Measurements from ENCODE around the gene ACAP2. TPM values are rescaled to one million over a fixed set of nuclear protein-coding genes. Genes with fewer than 3 reads are reported as not detected.
A peak's percentile ranks its signal among the peaks of the same experiment; 100 is the strongest.
"Not testable (repeated sequence)": the region's sequence is repeated elsewhere in the genome, so short reads cannot be mapped to it uniquely, and the experiment has no call there.

Gene ACAP2
- polyA plus RNA-seq, 3 donors = 41.5 to 96.5 (median 71.6) TPM

GRCh38 chr3:195356151-195357086 is 86.4 kb downstream of the ACAP2 start:
- WGBS (ENCODE audit: insufficient coverage) = 95% methylated on average over 12 of the region's 16 CpGs
- DNase-seq = no peak
- Mint-ChIP-seq H3K9me3 (peaks cover 0 to 2% (median 0%) of the 10 kb centered on the region in 7 donors), H3K4me1 (peaks cover 2% of the 10 kb centered on the region), H3K27me3 (ENCODE audit: low read depth in 3 of 3) (no peaks in the 10 kb centered on the region), H3K36me3 (peaks cover 34 to 58% of the 10 kb centered on the region in 2 donors), H3K4me3 (no peak overlapping the region), H3K27ac (peak overlapping the region in 3 of 7 donors; percentile 11 to 44 (median 42))
- Histone ChIP-seq H4K20me1 (ENCODE audit: insufficient read depth, low read length) (peaks cover 100% of the 10 kb centered on the region), H3K9ac (ENCODE audit: insufficient read depth, low read length, poor library complexity, severe bottlenecking) (no peak overlapping the region), H3K79me2 (ENCODE audit: insufficient read depth, low read length) (peaks cover 98% of the 10 kb centered on the region), H3K27ac (ENCODE audit: low read depth in 1 of 2, low read length in 2 of 2) (no peak overlapping the region), H3K36me3 (replicated peaks in 1 of 2; ENCODE audit: control insufficient read depth in 1 of 2, insufficient read depth in 2 of 2, low read length in 2 of 2) (peaks cover 23 to 57% of the 10 kb centered on the region in 2 donors), H3K9me3 (replicated peaks in 1 of 2; ENCODE audit: control insufficient read depth in 1 of 2, insufficient read depth in 1 of 2, low read length in 2 of 2) (no peaks in the 10 kb centered on the region), H3K4me3 (replicated peaks in 1 of 3; ENCODE audit: low read depth in 2 of 3, low read length in 3 of 3) (no peak overlapping the region), H3K4me1 (ENCODE audit: control insufficient read depth in 1 of 2, insufficient read depth in 2 of 2, low read length in 2 of 2) (no peaks in the 10 kb centered on the region), H3K4me2 (replicated peaks; ENCODE audit: extremely low read depth, low read length, poor library complexity, severe bottlenecking) (no peak overlapping the region), H3K27me3 (ENCODE audit: control insufficient read depth in 2 of 2, insufficient read depth in 2 of 2, low read length in 2 of 2) (no peaks in the 10 kb centered on the region), H2AFZ (ENCODE audit: insufficient read depth, low read depth, low read length, poor library complexity, severe bottlenecking) (no peak overlapping the region)
- TF ChIP-seq, protein P1, sequence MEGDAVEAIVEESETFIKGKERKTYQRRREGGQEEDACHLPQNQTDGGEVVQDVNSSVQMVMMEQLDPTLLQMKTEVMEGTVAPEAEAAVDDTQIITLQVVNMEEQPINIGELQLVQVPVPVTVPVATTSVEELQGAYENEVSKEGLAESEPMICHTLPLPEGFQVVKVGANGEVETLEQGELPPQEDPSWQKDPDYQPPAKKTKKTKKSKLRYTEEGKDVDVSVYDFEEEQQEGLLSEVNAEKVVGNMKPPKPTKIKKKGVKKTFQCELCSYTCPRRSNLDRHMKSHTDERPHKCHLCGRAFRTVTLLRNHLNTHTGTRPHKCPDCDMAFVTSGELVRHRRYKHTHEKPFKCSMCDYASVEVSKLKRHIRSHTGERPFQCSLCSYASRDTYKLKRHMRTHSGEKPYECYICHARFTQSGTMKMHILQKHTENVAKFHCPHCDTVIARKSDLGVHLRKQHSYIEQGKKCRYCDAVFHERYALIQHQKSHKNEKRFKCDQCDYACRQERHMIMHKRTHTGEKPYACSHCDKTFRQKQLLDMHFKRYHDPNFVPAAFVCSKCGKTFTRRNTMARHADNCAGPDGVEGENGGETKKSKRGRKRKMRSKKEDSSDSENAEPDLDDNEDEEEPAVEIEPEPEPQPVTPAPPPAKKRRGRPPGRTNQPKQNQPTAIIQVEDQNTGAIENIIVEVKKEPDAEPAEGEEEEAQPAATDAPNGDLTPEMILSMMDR (IDR thresholded peaks at IDR 0.05) = no peak
- intact Hi-C loops (cut with micrococcal nuclease) = no loop called here

GRCh38 chr3:195354009-195354408 is 88.8 kb downstream of the ACAP2 start:
- H3K79me2 ChIP-seq (ENCODE audit: insufficient read depth, low read length) = peaks cover 98% of the 10 kb centered on the region
- Mint-ChIP-seq H3K36me3 (peaks cover 38 to 69% of the 10 kb centered on the region in 2 donors), H3K27ac (peak overlapping the region in 1 of 7 donors; percentile 15)
- H3K4me1 Mint-ChIP-seq; H3K9me3 ChIP-seq (replicated peaks in 1 of 2; ENCODE audit: control insufficient read depth in 1 of 2, insufficient read depth in 1 of 2, low read length in 2 of 2); H3K4me3 ChIP-seq (replicated peaks in 1 of 3; ENCODE audit: low read depth in 2 of 3, low read length in 3 of 3); H3K4me3 Mint-ChIP-seq; H3K9ac ChIP-seq (ENCODE audit: insufficient read depth, low read length, poor library complexity, severe bottlenecking); H3K27me3 ChIP-seq (ENCODE audit: control insufficient read depth in 2 of 2, insufficient read depth in 2 of 2, low read length in 2 of 2); H3K9me3 Mint-ChIP-seq; H3K27ac ChIP-seq (ENCODE audit: low read depth in 1 of 2, low read length in 2 of 2); H2AFZ ChIP-seq (ENCODE audit: insufficient read depth, low read depth, low read length, poor library complexity, severe bottlenecking); H3K27me3 Mint-ChIP-seq (ENCODE audit: low read depth in 3 of 3); H3K4me1 ChIP-seq (ENCODE audit: control insufficient read depth in 1 of 2, insufficient read depth in 2 of 2, low read length in 2 of 2); intact Hi-C loops (cut with micrococcal nuclease); DNase-seq; H3K4me2 ChIP-seq (replicated peaks; ENCODE audit: extremely low read depth, low read length, poor library complexity, severe bottlenecking): not testable (repeated sequence)
- WGBS (ENCODE audit: insufficient coverage) = no CpG with 5 or more reads among the region's 2 CpGs
- peaks cover 28 to 81% of the 10 kb centered on the region in 2 donors for H3K36me3 ChIP-seq (replicated peaks in 1 of 2; ENCODE audit: control insufficient read depth in 1 of 2, insufficient read depth in 2 of 2, low read length in 2 of 2)
- H4K20me1 ChIP-seq (ENCODE audit: insufficient read depth, low read length) = peaks cover 100% of the 10 kb centered on the region
